HepG2 (cell line): Measurements from ENCODE around the gene SERPINB6. TPM values are rescaled to one million over a fixed set of nuclear protein-coding genes. Genes with fewer than 3 reads are reported as not detected.
A peak's percentile ranks its signal among the peaks of the same experiment; 100 is the strongest.

ENCODE experiments used
- ASH2L ChIP-seq: fragments of 300-600, 200-600 bp; sonication (generic); IDR thresholded peaks from 2 replicates; pipeline ENCODE4 v1.7.0; 2017; ENCODE audit warnings: low read depth, mild to moderate bottlenecking, moderate library complexity, mixed read lengths, low read length; ENCODE audit not compliant: insufficient read length
- BCL6 ChIP-seq: IDR thresholded peaks from 2 replicates; pipeline ENCODE4 v1.6.1; 2016; ENCODE audit warnings: missing genetic modification reagents, missing compliant biosample characterization
- CBX5 ChIP-seq: sonication (generic); formaldehyde crosslinking; IDR thresholded peaks from 2 replicates; pipeline ENCODE4 v1.4.0; 2020; ENCODE audit warnings: missing genetic modification reagents, borderline replicate concordance
- CHCHD3 ChIP-seq: sonication (generic); formaldehyde crosslinking; IDR thresholded peaks from 2 replicates; pipeline ENCODE4 v1.8.0; 2022; ENCODE audit warnings: mild to moderate bottlenecking, missing genetic modification reagents, moderate library complexity
- FOSL1 ChIP-seq: sonication (generic); formaldehyde crosslinking; IDR thresholded peaks from 2 replicates; pipeline ENCODE4 v1.9.0; 2021; ENCODE audit warnings: missing genetic modification reagents, borderline replicate concordance
- FOXA3 ChIP-seq: IDR thresholded peaks from 2 replicates; pipeline ENCODE4 v1.6.1; 2016; ENCODE audit warnings: missing genetic modification reagents, missing compliant biosample characterization
- JUNB ChIP-seq: sonication (generic); formaldehyde crosslinking; IDR thresholded peaks from 2 replicates; pipeline ENCODE4 v1.8.0; 2022; ENCODE audit warnings: missing genetic modification reagents, mild to moderate bottlenecking, borderline replicate concordance
- JUND ChIP-seq: sonication (generic); formaldehyde crosslinking; IDR thresholded peaks from 2 replicates; pipeline ENCODE4 v1.8.0; 2022; ENCODE audit warnings: mild to moderate bottlenecking, missing genetic modification reagents
- MXD4 ChIP-seq: IDR thresholded peaks from 2 replicates; pipeline ENCODE4 v1.6.1; 2016; ENCODE audit warnings: mild to moderate bottlenecking, missing biosample characterization, missing genetic modification reagents
- NPAS2 ChIP-seq: sonication (generic); formaldehyde crosslinking; IDR thresholded peaks from 2 replicates; pipeline ENCODE4 v1.8.0; 2022; ENCODE audit warnings: mild to moderate bottlenecking, missing genetic modification reagents, borderline replicate concordance
- POGZ ChIP-seq: sonication (generic); formaldehyde crosslinking; IDR thresholded peaks from 2 replicates; pipeline ENCODE4 v1.4.0; 2020; ENCODE audit warnings: mild to moderate bottlenecking, missing genetic modification reagents
- ZNF205 ChIP-seq: IDR thresholded peaks from 2 replicates; pipeline ENCODE4 v1.6.1; 2018; ENCODE audit warnings: missing biosample characterization, missing genetic modification reagents
- ZNF354B ChIP-seq: sonication (generic); formaldehyde crosslinking; IDR thresholded peaks from 2 replicates; pipeline ENCODE4 v1.8.0; 2022; ENCODE audit warnings: mild to moderate bottlenecking, missing genetic modification reagents
- ZNF431 ChIP-seq: sonication (generic); formaldehyde crosslinking; IDR thresholded peaks from 2 replicates; pipeline ENCODE4 v1.9.0; 2022; ENCODE audit warnings: missing genetic modification reagents, low read depth, mild to moderate bottlenecking, borderline replicate concordance
- ZNF773 ChIP-seq: sonication (generic); formaldehyde crosslinking; IDR thresholded peaks from 2 replicates; pipeline ENCODE4 v1.4.0; 2020; ENCODE audit warnings: missing genetic modification reagents, borderline replicate concordance
- ZSCAN30 ChIP-seq: sonication (generic); formaldehyde crosslinking; IDR thresholded peaks from 2 replicates; pipeline ENCODE4 v1.5.0; 2020; ENCODE audit warnings: mild to moderate bottlenecking, missing genetic modification reagents
- polyA plus RNA-seq, 8 experiments: library from polyadenylated mRNA; depleted of rRNA in 3 of 8; stranded (reverse) in 7 of 8; unstranded in 1 of 8; fragments of >200 nt; fragmentation: Illumina TruSeq in 4 of 8; extraction: Trizol in 4 of 8; gene quantifications; 2 replicates each; pipeline versions ENCODE4 v1.2.1 to v1.2.3, GENCODE V29; 2011 to 2016; ENCODE audit warnings: low read depth in 4 of 8, missing spikeins in 1 of 8, mixed read lengths in 1 of 8; ENCODE audit not compliant: insufficient read depth in 1 of 8
- total RNA-seq, 5 experiments: library from RNA; depleted of rRNA; stranded (reverse); fragments of >200 nt; fragmentation: Illumina TruSeq; extraction: Trizol; gene quantifications; 2 replicates each; pipeline ENCODE4 v1.2.3, GENCODE V29; 2016; ENCODE audit warnings: low read depth in 1 of 5
- TF ChIP-seq, protein P1 (sequence below): sonication (generic); formaldehyde crosslinking; IDR thresholded peaks from 2 replicates; pipeline ENCODE4 v1.4.0; 2020; ENCODE audit warnings: mild to moderate bottlenecking, missing genetic modification reagents
- TF ChIP-seq, protein P2 (sequence below): sonication (generic); formaldehyde crosslinking; IDR thresholded peaks from 2 replicates; pipeline ENCODE4 v1.5.1; 2020; ENCODE audit warnings: missing genetic modification reagents, mild to moderate bottlenecking, borderline replicate concordance
- TF ChIP-seq, protein P3 (sequence below): IDR thresholded peaks from 2 replicates; pipeline ENCODE4 v1.6.1; 2016; ENCODE audit warnings: low read depth, missing genetic modification reagents, missing compliant biosample characterization

The SERPINB6 gene
- total and polyA plus RNA-seq, 2 of the 13 experiments (the other 11 are each of a cell fraction or from before 2014, with no cell fraction given) = 38.2 to 61.3 TPM

DNA sequence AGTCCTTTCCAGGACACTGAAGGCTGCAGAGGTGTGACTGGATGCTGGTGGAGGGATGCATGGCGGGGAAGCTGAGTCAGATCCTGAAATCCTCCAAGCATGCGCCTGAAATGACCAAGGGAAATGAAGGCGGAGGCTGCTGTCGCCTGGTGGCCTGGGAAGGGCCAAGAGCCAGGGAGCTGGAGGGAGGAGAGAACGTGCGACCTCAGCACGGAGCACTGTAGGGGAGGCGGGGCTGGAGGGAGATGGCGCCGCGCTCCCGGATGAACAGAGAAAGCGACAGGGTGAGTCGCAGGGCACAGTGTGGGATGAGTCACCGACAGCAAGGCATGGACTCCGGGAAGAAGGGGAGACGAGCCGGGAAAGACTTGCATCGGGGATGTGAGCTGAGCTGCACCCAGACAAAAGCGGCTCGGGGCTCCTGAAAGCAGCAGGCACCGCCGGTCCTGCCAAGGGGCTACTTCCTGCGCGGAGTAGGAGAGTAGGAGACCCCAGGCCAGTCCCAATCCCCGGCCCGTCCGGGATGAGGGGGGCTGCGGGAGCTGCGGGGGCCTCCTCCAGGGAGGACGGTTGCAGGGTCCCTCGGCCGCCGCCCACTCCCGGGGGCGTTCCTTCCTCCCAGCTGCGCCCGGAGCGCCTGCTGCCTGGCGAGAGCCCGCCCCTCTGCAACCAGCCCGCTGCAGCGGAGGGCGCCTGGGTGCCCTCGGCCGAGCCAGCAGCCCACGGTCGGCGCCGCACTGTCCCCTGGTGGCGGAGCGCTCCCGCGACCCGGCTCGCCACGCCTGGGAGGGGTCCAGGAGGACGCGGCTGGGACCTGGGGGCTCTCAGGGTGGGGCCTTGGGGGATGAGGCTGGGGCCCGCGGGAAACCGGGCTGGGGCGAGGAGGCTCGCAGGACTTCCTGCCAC lies 17.3 kb upstream of the SERPINB6 start (continued):
- no peak; the same call in none of the 2 replicates for TF ChIP-seq MXD4 (CRISPR knock-in tag)
- peak; percentile 23; the same call in 1 of the 2 replicates for TF ChIP-seq ZNF431 (CRISPR knock-in tag)
- peak; percentile 89; the same call in 1 of the 2 replicates for TF ChIP-seq ZNF354B (CRISPR knock-in tag)
- no peak; the same call in 1 of the 2 replicates for TF ChIP-seq CBX5
- peak; percentile 45 for TF ChIP-seq POGZ (CRISPR knock-in tag)
- peak; percentile 53 for TF ChIP-seq FOSL1 (CRISPR knock-in tag)
- TF ChIP-seq ZNF773 (CRISPR knock-in tag) = peak; percentile 25; the same call in 1 of the 2 replicates
- TF ChIP-seq, protein P1, sequence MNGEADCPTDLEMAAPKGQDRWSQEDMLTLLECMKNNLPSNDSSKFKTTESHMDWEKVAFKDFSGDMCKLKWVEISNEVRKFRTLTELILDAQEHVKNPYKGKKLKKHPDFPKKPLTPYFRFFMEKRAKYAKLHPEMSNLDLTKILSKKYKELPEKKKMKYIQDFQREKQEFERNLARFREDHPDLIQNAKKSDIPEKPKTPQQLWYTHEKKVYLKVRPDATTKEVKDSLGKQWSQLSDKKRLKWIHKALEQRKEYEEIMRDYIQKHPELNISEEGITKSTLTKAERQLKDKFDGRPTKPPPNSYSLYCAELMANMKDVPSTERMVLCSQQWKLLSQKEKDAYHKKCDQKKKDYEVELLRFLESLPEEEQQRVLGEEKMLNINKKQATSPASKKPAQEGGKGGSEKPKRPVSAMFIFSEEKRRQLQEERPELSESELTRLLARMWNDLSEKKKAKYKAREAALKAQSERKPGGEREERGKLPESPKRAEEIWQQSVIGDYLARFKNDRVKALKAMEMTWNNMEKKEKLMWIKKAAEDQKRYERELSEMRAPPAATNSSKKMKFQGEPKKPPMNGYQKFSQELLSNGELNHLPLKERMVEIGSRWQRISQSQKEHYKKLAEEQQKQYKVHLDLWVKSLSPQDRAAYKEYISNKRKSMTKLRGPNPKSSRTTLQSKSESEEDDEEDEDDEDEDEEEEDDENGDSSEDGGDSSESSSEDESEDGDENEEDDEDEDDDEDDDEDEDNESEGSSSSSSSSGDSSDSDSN (CRISPR knock-in tag) = peak; percentile 96
- TF ChIP-seq JUNB (CRISPR knock-in tag) = no peak; the same call in 1 of the 2 replicates
- TF ChIP-seq FOXA3 = peak; percentile 55
- peak; percentile 83 for TF ChIP-seq ZNF205 (CRISPR knock-in tag)
- no peak for TF ChIP-seq ASH2L
- TF ChIP-seq NPAS2 (CRISPR knock-in tag) = no peak
- peak; percentile 86; the same call in 1 of the 2 replicates for TF ChIP-seq CHCHD3 (CRISPR knock-in tag)
- TF ChIP-seq, protein P2, sequence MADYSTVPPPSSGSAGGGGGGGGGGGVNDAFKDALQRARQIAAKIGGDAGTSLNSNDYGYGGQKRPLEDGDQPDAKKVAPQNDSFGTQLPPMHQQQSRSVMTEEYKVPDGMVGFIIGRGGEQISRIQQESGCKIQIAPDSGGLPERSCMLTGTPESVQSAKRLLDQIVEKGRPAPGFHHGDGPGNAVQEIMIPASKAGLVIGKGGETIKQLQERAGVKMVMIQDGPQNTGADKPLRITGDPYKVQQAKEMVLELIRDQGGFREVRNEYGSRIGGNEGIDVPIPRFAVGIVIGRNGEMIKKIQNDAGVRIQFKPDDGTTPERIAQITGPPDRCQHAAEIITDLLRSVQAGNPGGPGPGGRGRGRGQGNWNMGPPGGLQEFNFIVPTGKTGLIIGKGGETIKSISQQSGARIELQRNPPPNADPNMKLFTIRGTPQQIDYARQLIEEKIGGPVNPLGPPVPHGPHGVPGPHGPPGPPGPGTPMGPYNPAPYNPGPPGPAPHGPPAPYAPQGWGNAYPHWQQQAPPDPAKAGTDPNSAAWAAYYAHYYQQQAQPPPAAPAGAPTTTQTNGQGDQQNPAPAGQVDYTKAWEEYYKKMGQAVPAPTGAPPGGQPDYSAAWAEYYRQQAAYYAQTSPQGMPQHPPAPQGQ (CRISPR knock-in tag) = no peak
- no peak for TF ChIP-seq ZSCAN30
- TF ChIP-seq, protein P3, sequence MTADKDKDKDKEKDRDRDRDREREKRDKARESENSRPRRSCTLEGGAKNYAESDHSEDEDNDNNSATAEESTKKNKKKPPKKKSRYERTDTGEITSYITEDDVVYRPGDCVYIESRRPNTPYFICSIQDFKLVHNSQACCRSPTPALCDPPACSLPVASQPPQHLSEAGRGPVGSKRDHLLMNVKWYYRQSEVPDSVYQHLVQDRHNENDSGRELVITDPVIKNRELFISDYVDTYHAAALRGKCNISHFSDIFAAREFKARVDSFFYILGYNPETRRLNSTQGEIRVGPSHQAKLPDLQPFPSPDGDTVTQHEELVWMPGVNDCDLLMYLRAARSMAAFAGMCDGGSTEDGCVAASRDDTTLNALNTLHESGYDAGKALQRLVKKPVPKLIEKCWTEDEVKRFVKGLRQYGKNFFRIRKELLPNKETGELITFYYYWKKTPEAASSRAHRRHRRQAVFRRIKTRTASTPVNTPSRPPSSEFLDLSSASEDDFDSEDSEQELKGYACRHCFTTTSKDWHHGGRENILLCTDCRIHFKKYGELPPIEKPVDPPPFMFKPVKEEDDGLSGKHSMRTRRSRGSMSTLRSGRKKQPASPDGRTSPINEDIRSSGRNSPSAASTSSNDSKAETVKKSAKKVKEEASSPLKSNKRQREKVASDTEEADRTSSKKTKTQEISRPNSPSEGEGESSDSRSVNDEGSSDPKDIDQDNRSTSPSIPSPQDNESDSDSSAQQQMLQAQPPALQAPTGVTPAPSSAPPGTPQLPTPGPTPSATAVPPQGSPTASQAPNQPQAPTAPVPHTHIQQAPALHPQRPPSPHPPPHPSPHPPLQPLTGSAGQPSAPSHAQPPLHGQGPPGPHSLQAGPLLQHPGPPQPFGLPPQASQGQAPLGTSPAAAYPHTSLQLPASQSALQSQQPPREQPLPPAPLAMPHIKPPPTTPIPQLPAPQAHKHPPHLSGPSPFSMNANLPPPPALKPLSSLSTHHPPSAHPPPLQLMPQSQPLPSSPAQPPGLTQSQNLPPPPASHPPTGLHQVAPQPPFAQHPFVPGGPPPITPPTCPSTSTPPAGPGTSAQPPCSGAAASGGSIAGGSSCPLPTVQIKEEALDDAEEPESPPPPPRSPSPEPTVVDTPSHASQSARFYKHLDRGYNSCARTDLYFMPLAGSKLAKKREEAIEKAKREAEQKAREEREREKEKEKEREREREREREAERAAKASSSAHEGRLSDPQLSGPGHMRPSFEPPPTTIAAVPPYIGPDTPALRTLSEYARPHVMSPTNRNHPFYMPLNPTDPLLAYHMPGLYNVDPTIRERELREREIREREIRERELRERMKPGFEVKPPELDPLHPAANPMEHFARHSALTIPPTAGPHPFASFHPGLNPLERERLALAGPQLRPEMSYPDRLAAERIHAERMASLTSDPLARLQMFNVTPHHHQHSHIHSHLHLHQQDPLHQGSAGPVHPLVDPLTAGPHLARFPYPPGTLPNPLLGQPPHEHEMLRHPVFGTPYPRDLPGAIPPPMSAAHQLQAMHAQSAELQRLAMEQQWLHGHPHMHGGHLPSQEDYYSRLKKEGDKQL (CRISPR knock-in tag) = no peak
- TF ChIP-seq JUND = peak; percentile 67
- peak; percentile 34 for TF ChIP-seq BCL6 (CRISPR knock-in tag)
